Subcutaneous adipose tissue (tissue), 4 donors: ENCODE results near the gene B3GNT2. TPM values are rescaled to one million over a fixed set of nuclear protein-coding genes. Genes with fewer than 3 reads are reported as not detected.

Experiments
- total RNA-seq, 4 donors: library from RNA; depleted of rRNA; stranded (reverse); fragments of >200 nt; gene quantifications; one replicate each; pipeline ENCODE4 v1.1.0, GENCODE V29; 2016
- TF ChIP-seq, protein P1 (sequence below): fragments of 450-650 bp; IDR thresholded peaks from one replicate; pipeline ENCODE4 v1.5.1; 2016; ENCODE audit warnings: low read depth, mild to moderate bottlenecking, control low read depth, antibody characterized with exemption, moderate library complexity

The B3GNT2 gene
- total RNA-seq, 4 donors from 2014 or later: 13.9 to 35.0 (median 19.8) TPM

- TF ChIP-seq, protein P1, sequence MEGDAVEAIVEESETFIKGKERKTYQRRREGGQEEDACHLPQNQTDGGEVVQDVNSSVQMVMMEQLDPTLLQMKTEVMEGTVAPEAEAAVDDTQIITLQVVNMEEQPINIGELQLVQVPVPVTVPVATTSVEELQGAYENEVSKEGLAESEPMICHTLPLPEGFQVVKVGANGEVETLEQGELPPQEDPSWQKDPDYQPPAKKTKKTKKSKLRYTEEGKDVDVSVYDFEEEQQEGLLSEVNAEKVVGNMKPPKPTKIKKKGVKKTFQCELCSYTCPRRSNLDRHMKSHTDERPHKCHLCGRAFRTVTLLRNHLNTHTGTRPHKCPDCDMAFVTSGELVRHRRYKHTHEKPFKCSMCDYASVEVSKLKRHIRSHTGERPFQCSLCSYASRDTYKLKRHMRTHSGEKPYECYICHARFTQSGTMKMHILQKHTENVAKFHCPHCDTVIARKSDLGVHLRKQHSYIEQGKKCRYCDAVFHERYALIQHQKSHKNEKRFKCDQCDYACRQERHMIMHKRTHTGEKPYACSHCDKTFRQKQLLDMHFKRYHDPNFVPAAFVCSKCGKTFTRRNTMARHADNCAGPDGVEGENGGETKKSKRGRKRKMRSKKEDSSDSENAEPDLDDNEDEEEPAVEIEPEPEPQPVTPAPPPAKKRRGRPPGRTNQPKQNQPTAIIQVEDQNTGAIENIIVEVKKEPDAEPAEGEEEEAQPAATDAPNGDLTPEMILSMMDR: no peak
These were observed 14.9 kb upstream of the B3GNT2 start for GRCh38 chr2:62180975-62181374.

DNA sequence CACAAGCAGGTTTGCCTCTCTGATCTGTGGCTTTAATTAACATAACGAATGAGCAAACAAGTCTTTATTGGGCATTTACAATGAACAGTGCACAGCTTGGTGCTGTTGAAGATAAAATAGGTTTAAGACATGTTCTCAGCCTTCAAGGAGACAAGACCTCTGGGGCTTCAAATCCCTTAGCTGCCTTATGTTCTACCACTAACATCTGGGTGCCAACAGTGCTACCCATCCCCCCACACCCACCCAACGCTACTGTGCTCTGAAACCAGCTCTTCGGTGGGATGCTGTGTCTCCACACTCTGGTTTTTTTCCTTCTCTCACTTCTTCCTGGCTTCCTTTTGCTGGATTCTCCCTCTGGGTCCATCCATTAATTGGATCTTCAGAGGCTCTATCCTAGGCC lies 14.1 kb upstream of the B3GNT2 start:
- TF ChIP-seq, protein P1: no peak

GRCh38 chr2:62184512-62185230 lies 11.2 kb upstream of the B3GNT2 start:
- TF ChIP-seq, protein P1: no peak

DNA sequence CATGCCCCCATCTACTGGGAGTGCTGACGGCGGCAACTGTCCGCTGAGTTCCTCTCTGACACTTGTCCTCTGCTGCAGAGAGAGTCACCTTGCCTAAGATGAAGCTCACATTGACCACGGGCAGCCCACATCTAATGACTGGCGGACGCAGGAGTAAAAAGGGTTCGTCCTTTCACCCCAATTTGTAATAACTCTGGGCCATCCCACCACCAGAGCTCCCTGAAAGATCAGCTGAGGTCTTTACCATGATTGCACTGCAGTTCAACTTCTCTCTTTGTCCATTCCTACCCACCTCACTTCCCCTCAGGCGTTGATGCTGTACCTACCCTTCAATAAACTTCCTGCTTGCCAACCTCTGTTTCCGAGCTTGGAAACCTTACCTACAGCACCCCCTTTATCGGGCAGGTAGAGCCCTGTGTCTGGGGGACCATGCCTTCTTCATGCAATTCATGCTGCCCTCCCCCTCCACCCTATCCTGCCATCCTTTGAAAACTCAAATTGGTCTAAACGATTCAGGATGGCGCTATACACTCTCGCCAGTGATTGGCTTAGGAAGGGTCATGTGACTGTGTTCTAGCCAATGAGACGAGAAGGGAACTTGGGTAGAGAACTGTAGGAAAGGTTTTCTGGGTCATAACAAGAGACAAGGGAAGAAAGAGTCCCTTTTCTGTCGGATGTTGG lies 10.3 kb upstream of the B3GNT2 start:
- TF ChIP-seq, protein P1: no peak

DNA sequence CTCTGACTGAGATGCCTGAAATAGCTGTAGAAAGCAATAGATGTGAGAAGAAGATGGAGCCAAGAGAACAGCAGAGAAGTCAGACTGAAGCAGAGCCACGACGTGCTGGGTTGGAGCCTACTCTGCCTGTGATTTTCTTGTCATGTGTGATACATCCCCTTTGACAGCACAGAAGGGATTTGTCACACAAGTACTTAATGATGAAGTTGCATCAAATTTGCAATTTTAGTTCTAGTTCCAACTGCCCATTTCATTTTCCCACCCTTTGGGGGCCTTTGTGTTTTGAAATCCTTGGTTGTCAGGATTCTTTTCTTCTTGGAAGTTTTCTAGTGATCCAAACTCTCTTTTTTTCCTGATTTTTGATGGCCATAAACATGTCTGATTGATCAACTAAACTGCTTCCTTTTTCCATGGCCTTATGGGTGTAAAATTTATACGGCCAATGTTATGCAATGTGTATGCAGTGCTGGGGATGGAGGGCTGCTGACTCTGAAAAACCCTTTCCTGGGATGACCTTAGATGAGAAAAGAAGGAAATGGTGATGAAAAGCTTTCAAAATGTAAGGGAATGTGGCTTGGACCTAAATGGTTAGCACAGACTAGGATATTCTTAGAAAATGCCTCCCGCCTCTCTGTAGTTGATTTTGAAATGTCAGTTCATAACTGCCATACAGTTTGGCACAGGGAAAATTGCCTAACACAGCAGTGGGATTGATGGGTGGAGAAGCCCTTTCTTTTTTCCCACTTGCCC lies 9.6 kb upstream of the B3GNT2 start:
- TF ChIP-seq, protein P1: no peak

GRCh38 chr2:62187246-62187645 lies 8.7 kb upstream of the B3GNT2 start:
- TF ChIP-seq, protein P1: no peak

DNA sequence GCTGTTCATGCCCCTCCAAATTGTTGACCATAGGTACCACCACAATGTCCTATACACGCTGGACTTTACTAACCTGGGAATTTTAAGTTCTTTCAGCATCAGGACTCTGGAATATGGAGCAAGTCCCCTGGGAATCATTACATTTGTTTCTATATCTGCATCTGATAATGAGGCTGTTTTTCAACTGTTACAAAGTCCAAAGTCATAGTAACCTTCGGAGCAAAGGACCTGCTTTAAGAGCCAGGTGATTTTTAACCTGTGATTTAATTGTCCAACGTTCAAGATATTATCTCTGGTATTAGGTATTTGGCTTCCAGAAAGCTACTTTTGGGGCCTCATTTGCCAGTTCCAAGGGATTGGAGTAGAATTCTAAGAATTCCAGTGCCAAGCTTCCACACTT lies 7.5 kb upstream of the B3GNT2 start:
- TF ChIP-seq, protein P1: no peak
